Fibroblast of peridontal ligament (primary cell): Measurements from ENCODE around the gene KNL1.
"Not testable (repeated sequence)": the region's sequence is repeated elsewhere in the genome, so short reads cannot be mapped to it uniquely, and the experiment has no call there.

Experiments used
- DNase-seq: peaks from one replicate; pipeline ENCODE4 v3.0.0-alpha.2; 2010; ENCODE audit errors: extremely low read depth

Gene KNL1

DNA sequence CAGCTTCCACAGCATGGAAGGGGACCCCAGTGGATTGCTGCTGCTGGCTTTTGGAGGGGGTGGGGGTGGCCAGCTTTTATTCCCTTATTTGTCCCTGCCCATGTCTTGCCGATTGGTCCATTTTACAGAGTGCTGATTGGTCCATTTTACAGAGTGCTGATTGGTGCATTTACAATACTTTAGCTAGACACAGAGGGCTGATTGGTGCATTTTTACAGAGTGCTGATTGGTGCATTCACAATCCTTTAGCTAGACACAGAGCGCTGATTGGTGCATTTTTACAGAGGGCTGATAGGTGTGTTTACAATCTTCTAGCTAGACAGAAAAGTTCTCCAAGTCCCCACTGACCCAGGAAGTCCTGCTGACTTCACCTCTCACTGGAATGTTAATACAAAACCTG, 12.3 kb upstream of the KNL1 start:
- not testable (repeated sequence) for DNase-seq

DNA sequence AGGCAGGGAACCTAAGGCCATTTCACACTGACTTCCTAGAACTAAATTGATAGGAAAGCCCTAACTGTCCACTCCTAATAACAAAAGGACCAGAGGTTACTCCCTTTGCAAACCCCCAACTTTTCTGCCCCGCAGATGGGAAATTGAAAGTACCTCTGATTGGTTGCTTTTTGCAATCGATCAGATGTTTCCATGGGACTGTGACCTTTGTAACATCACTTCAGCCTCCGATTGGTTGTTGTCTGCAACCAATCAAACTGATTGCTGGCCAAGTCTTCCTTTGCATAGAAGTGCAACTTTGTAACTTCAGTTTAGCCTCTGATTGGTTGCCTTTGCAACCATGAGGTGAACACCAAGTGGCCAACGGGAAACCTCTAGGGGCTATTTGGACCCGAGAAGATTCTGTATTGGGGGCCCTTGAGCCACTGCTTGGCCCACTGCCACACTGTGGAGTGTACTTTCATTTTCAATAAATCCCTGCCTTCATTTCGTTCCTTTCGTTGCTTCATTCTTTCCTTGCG, 11.3 kb upstream of the KNL1 start:
- peak; percentile 91 for DNase-seq

DNA sequence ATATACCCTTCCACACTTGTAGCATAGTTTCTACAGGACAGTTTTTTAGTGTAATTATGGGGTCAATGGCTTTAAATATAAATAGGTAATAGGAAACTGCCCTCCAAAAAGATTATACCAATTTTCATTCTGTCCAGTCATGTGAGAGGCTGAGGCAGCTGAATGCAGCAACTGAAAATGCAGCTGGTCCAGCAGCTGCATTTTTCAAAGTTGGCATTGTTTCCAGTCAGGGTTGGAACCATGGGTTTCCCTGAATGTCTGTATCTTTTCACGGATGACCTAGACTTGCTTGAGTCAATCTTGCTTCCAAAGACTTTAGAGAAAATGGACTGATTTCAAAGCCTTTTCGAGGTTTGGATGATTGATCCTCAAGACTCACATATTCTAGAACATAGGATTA, 9.9 kb upstream of the KNL1 start:
- no peak for DNase-seq

DNA sequence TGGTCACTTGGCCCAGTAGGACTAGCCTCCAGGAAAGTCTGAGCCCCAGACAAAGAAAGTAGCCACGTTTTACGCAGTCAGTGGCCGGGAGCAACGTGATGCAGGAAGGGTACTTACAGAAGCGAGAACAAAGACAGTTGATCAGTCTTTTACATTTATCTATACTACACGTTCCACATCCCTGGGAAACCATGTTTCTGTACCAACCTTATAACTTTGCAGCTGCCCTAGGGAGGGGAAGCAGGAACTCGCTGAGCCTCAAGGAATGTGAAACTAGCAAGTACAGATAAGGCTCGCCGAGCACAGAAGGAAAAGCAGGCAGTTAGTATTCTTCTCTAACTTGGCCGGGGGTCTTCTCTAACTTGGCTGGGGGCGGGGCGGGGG, 3.4 kb upstream of the KNL1 start:
- DNase-seq, result no peak

DNA sequence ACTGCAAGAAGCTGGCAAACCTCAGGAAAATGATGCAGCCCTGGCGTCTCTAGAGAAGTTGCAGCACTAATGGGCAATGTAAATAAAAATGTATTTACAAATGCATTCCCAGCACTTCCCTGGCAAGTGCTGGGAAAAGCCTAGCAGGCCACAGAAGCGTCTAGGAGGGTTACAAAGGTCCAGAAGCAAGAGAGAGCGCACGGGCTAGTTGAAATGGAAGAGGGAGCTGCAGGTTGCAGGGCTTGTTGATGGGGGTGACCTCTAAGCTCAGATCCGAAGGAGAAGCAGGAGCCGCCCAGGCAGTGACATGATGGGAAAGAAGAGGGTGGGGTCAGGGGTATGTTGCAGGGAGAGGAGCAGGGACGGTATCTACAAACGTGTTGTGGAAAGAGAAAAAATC, 2.7 kb upstream of the KNL1 start:
- no peak for DNase-seq

DNA sequence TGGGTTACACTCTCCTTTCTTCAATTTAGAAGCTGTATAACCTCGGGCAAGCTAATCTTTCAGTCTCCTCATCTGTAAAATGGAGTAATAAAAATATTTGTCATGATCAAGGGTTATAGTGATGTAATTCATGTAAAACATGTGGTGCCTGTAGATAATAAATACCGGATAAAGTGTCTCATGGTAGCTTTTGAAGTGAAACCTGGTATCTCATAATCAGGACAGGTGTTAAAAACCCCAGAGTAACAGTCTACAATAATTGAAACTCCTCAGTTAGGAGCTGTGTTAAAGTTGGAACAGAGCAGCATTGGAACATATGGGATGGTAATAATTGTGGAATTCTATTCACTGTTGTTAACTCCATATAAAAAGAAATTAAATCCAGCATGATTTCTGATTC, 884 bp upstream of the KNL1 start:
- DNase-seq, result no peak

DNA sequence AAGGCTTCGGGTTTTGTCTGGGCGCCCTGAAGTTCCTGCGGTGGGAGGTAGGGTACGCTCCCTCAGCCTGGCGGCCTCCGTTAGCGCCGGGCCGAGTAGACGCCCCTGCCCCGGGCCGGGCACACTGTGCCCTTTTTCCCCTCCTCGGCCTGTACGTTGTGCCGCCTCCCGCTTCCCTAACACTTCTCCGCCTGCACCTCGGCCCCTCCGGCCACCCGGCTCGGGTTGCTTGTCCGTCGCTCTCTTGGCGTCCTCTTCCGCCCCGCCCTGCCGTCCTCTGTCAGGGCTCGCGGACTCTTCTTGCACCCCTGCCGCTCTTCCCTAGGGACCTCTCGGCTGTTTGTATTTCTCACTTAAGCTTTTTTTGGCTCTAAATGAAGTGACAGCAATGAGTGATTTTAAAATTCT, 384 bp downstream of the KNL1 start:
- DNase-seq, result no peak

DNA sequence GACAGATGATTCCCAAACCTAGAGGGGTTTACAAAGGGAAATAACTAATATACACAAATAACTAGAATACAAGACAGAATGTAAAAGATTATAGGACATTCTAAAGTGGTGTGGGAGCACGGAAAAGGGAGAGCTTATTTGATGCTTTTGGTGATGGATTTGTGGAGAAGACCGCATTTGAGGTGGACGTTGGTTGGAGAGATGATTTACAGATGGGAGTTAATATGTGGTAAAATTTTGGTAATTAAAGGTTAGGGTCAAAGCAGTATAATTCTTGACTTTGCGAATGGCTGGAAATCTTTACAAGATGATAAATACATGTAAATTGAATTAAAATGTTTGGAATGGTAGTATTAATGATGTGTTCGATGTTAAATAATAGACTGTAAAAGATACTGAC, 1.2 kb downstream of the KNL1 start:
- DNase-seq, result no peak

DNA sequence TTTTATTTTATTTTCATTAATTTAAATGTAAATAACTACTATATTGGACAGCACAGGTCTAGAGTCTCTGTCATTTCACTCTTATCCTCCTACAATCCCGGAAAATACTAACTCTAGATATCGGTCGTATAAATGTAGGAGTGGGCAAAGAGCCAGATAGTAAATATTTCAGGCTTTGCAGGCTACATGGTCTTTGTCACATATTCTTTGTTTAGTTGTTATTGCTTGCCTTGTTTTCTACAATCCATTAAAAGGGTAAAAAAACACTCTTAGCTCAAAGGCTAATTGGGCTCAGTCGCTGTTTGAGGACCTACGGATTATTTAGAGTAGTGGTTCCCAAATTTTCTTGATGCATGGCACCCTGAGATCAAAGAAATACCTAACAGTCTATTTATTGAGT, 1.7 kb downstream of the KNL1 start:
- no peak for DNase-seq

DNA sequence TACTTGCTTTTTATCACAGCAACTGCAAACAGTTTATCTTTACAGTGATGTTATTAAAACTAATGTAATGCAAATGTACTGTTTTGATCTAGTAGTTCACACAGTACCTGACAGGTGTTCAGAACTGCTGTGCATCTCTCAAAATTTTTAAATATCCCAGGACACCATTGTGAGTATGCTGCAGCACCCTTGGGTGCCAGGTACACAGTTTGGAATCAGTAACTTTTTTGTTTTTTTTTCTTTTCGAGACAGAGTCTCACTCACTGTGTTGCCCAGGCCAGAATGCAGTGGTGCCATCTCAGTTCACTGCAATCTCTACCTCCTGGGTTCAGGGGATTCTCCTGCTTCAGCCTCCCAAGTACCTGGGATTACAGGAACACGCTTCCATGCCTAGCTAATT, 3.0 kb downstream of the KNL1 start:
- DNase-seq, result no peak

DNA sequence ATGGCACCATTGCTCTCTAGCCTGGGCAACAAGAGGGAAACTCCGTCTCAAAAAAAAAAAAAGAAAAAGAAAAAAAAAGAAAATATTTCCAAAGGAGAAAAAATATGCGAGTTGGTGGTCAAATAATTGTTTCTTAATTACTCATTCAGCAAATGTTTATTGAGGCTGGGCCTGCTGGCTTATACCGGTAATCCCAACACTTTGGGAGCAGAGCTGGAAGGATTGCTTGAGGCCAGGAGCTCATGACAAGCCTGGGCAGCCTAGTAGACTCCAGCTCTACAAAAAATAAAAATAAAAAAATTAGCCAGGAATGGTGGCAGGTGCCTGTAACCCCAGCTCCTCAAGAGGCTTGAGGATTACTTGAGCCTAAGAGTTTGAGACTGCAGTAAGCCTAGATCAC, 4.1 kb downstream of the KNL1 start:
- no peak for DNase-seq

DNA sequence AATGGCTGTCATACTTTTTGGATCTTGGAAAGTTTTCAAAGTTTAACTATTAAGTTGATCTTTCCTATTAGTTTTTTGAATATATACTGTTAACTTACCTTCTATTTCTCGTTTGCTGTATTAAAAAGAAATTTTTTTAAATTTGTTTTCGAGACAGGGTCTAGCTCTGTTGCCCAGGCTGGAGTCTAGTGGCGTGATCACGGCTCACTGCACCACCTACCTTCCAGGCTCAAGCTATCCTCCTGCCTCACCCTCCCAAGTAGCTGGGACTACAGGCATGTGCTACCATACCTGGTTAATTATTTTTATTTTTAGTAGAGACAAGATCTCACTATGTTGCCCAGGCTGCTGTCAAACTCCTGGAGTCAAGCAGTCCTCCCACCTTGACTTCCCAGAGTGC, 4.6 kb downstream of the KNL1 start:
- DNase-seq, result no peak

DNA sequence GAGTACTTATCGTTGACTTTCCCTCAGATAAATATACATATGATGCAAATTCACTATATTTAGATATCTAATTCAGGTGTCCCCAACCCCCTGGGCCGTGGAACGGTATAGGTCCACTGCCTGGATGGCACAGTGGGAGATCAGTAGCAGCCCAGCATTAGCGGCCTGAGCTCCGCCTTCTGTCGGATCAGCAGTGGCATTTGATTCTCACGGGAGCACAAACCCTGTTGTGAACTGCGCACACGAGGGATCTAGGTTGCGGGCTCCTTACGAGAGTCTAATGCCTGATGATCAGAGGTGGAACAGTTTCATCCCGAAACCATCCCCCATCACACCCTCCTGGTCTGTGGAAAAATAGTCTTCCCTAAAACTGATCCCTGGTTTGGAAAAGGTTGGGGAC, 6.9 kb downstream of the KNL1 start:
- DNase-seq, result no peak

DNA sequence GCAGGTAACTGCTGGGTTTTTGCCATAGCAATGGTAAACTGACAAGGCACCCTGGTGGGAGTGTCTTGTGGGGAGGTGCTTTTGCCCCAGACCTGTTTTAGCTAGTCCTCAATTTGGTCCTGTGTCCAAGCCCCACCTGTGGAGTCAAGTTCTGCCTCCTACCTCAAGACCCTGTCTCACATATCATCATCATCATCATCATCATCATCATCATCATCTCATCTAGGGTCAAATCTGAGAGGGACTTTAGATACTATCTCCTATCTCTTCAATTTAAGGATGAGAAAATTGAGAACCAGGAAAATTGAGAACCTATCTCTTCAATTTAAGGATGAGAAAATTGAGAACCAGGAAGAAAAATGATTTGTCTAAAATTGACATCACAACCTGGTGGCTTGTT, 9.9 kb downstream of the KNL1 start:
- no peak for DNase-seq

DNA sequence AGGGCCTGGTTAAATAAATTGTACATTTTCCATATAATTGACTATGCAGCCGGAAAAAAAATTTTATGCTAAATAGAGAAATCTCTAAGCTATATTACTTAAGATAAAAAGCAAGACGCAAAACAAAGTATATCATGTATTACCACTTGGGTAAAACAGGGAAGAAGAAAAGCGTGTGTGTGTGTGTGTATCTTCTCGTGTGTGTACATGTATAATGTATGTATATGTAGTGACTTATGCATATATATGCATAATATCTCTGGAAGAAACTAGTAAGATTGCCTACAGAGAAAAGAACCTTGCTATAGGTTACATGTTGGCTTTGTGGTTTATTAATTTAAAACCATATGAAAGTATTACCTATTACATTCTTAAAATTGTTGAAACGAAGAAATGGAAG, 19.0 kb downstream of the KNL1 start:
- no peak for DNase-seq

DNA sequence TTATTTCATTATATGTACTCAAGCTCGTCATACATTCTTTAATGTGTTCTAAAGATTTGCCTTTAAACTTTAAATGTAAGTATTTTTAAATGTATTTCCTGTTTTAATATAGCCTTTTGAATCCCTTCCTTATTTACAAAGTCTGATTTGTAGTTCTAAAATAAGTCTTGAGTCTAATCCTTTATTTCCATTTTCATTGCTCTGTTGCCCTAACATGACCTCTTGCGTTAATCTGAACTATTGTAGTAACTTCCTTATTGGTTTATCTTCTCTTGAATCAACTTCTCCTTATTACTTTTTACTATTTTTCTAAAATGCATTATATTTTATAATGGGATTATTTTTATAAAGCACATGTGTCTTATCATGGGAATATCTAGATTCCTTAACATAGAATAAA, 24.0 kb downstream of the KNL1 start:
- DNase-seq, result no peak

DNA sequence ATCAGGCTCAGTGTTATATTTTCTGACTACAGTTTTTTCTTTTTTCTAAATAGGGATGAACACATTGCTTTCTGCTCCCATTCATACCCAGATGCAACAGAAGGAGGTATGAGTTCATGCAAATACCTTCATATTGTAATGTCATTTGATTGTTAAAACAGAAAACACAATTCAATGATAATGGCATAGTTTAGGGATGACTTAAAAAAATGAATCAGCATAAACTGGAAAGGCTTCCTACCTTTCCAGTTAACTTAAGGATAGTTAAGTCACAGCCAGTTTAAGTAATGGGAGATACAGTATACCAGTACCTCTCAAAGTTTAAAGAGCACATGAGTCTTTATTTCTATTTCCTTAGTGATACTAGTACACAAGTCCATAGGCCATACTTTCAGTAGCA, 24.9 kb downstream of the KNL1 start:
- DNase-seq, result no peak

DNA sequence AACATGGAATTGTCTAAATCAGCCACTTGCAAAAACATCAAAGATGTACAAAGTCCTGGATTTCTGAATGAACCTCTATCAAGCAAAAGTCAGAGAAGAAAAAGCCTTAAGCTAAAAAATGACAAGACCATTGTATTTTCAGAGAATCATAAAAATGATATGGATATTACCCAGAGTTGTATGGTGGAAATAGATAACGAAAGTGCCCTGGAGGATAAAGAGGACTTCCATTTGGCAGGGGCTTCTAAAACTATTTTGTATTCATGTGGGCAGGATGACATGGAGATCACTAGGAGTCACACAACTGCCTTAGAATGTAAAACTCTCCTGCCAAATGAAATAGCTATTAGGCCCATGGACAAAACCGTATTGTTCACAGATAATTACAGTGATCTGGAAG, 29.3 kb downstream of the KNL1 start:
- no peak for DNase-seq

DNA sequence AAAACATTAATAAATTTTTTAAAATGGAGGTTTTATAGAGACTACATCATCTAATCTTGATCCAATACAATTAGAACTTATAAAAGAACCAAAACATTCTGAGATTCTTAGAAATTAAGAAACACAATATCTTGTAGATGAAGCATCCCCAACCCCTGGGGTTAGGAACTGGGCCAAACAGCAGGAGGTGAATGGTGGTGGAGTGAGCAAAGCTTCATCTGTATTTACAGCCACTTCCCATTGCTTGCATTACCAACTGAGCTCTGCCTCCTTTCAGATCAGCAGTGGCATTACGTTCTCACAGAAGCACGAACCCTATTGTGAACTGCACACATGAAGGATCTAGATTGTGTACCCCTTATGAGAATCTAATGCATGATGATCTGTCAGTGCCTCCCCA, 36.3 kb downstream of the KNL1 start:
- no peak for DNase-seq

DNA sequence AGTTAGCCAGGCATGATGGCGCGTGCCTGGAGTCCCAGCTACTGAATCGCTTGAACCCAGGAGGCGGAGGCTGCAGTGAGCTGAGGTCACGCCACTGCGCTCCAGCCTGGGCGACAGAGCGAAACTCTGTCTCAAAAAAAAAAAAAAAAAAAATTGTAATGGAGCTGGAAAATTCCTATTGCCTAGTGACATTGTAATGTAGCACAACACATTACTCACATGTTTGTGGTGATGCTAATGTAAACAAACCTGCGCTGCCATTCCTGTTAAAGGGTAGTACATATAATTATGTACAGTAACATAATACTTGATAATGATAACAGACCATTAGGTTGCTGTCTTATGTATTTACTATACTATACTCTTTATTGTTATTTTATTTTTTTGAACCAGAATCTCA, 39.1 kb downstream of the KNL1 start:
- DNase-seq, result peak; percentile 42

DNA sequence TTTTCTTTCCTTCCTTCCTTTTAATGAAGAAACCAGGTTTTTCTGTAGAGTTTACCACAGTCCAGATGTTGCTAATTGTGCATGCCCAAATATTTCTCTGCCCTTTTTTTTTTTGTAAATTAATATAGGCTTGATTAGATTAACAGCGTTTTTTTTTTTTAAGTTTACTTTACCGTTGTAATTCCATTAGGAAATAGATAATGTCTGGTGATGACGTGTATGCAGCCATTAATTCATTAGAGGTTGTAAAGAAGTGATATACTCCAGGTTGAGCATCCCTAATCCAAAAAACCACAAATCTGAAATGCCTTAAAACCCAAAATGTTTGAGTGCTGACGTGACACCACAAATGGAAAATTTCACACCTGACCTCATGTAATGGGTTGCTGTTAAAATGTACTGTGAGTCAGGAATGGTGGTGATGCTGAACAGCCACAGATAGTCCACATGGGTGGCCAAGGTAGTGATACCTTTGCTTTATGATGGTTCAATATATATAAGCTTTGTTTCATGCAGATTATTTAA, 43.2 kb downstream of the KNL1 start:
- DNase-seq, result no peak

DNA sequence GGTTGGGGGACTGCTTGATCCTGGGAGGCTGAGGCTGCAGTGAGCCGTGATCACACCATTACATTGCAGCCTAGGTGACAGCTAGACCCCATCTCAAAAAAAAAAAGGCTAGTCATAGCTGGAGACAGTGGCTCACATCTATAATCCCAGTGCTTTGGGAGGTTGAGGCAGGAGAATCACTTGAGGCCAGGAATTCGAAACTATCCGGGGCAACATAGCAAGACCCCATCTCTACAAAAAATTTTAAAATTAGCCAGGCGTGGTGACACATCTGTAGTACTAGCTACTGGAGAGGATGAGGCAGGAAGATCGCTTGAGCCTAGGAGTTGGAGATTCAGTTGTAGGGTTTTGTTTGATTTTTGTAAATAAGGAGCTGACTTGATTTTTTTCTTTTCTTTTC, 45.6 kb downstream of the KNL1 start:
- DNase-seq, result no peak

DNA sequence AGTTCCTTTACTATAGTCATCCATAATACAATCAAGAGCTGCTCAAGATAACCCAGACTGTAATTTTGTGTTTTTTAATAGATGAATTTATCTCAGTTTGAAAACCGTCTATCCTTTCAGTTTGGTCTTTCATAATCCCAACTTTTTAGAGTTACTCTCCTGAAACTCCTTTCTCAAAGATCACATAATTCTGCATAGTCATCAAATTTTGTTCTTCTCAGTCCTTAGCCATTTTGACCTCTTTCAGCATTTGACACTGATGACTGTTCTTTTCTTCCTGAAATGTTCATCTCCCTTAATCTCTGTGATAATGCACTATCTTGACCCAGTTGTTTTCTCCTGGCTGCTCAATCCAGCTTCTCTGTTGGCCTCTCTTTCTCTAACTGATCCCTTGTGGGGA, 53.5 kb downstream of the KNL1 start:
- DNase-seq, result no peak

DNA sequence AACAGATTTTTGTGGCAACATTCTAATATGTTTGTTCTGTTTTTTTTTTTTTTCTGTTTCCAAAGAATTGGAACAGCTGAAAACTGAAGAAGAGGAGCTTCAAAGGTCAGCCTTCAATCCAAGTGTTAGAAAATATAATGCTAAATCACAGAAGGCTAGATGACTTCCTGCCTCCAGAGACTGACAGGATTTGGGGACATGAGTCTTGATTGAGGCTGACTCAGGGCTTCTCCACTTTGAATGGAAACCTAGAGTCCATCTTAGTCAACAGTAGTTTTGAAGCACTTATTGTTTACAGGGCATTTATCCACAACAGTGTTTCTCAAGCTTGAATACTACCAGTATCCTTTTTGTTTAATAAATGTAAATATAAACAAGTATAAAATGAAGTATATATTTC, 56.4 kb downstream of the KNL1 start:
- no peak for DNase-seq

DNA sequence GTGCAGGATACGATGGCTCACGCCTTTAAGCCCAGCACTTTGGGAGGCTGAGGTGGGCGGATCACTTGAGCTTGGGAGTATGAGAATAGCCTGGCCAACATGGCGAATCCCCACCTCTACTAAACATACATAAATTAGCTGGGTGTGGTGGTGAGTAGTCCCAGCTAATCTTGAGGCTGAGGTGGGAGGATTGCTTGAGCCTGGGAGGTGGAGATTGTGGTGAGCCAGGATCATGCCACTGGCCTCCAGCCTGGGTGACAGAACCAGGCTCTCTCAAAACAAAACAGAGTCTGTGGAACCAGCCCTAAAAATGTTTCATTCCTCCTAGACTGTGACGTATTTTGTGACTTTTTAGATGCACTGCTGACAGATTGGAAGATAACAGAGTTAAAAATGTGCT, 66.6 kb downstream of the KNL1 start:
- DNase-seq, result no peak
